K562 (cell line): ENCODE data around the gene TSC1. TPM values are rescaled to one million over a fixed set of nuclear protein-coding genes. Genes with fewer than 3 reads are reported as not detected.

Source experiments
- ARID1B ChIP-seq: fragments of 450-650 bp; IDR thresholded peaks from 2 replicates; pipeline ENCODE4 v1.6.1; 2016; ENCODE audit warnings: antibody characterized with exemption, mild to moderate bottlenecking, inconsistent platforms
- CHAMP1 ChIP-seq: fragments of 450-650 bp; IDR thresholded peaks from 2 replicates; pipeline ENCODE4 v1.6.1; 2016; ENCODE audit warnings: mild to moderate bottlenecking
- CREB3 ChIP-seq: fragments of 450-650 bp; conservative IDR thresholded peaks from 2 replicates; pipeline ENCODE4 v1.6.1; 2016; ENCODE audit warnings: missing genetic modification characterization, low read depth, mild to moderate bottlenecking, missing compliant biosample characterization, moderate library complexity
- FOXP1 ChIP-seq: sonication (generic); formaldehyde crosslinking; IDR thresholded peaks from 2 replicates; pipeline ENCODE4 v1.8.0; 2022; ENCODE audit warnings: mild to moderate bottlenecking, missing genetic modification reagents
- GABPB2 ChIP-seq: fragments of 250-450 bp; sonication (Bioruptor Pico); conservative IDR thresholded peaks from 2 replicates; pipeline ENCODE4 v1.5.1; 2021; ENCODE audit warnings: mild to moderate bottlenecking
- MBD2 ChIP-seq: sonication (generic); IDR thresholded peaks from 2 replicates; pipeline ENCODE4 v1.6.1; 2016; ENCODE audit warnings: low read depth, borderline replicate concordance
- MECOM ChIP-seq: fragments of 250-450 bp; sonication (Bioruptor Pico); IDR thresholded peaks from 2 replicates; pipeline ENCODE4 v1.8.0; 2022; ENCODE audit warnings: inconsistent platforms
- NFYB ChIP-seq: IDR thresholded peaks from 2 replicates; pipeline ENCODE4 v1.6.1; 2011; ENCODE audit warnings: mild to moderate bottlenecking, moderate library complexity; ENCODE audit not compliant: insufficient read length; ENCODE audit errors: extremely low read depth
- PCBP2 ChIP-seq: fragments of 200-400 bp; formaldehyde crosslinking; IDR thresholded peaks from 2 replicates; pipeline ENCODE4 v1.6.1; 2018; ENCODE audit warnings: low read length, low read depth, mild to moderate bottlenecking, moderate library complexity; ENCODE audit not compliant: poor library complexity, severe bottlenecking
- RBFOX2 ChIP-seq: fragments of 200-400 bp; formaldehyde crosslinking; IDR thresholded peaks from 2 replicates; pipeline ENCODE4 v1.6.1; 2017; ENCODE audit warnings: low read depth, mild to moderate bottlenecking, low read length, moderate library complexity
- RCOR1 ChIP-seq, 2 experiments: IDR thresholded peaks; 2 replicates each; pipeline ENCODE4 v1.6.1; 2012; ENCODE audit warnings: low read depth in 2 of 2, low read length in 2 of 2, borderline replicate concordance in 1 of 2, improper control_type of control experiment in 1 of 2
- RHOXF2B ChIP-seq: fragments of 250-450 bp; sonication (Bioruptor Pico); conservative IDR thresholded peaks from 2 replicates; pipeline ENCODE4 v1.5.1; 2021
- SIX5 ChIP-seq, 2 experiments: IDR thresholded peaks; 2 replicates each; pipeline ENCODE4 v1.6.1; 2011; ENCODE audit warnings: low read length in 2 of 2, borderline replicate concordance in 1 of 2, low read depth in 1 of 2, mild to moderate bottlenecking in 1 of 2, moderate library complexity in 1 of 2; ENCODE audit not compliant: insufficient read depth in 1 of 2
- SMAD4 ChIP-seq: fragments of 250-450 bp; sonication (Bioruptor Pico); conservative IDR thresholded peaks from 2 replicates; pipeline ENCODE4 v1.8.0; 2021; ENCODE audit warnings: inconsistent platforms, mild to moderate bottlenecking, moderate library complexity
- TCF7L2 ChIP-seq: fragments of 150-350 bp; IDR thresholded peaks from 2 replicates; pipeline ENCODE4 v1.6.1; 2016; ENCODE audit warnings: low read depth, mild to moderate bottlenecking, low read length, moderate library complexity
- ZFP1 ChIP-seq: fragments of 450-650 bp; formaldehyde crosslinking; IDR thresholded peaks from 2 replicates; pipeline ENCODE4 v1.4.0; 2020; ENCODE audit warnings: mild to moderate bottlenecking, mixed read lengths
- ZFP36 ChIP-seq: fragments of 150-350 bp; IDR thresholded peaks from 2 replicates; pipeline ENCODE4 v1.6.1; 2018; ENCODE audit warnings: low read length, low read depth; ENCODE audit not compliant: partially characterized antibody
- ZNF143 ChIP-seq: sonication (generic); formaldehyde crosslinking; IDR thresholded peaks from 2 replicates; pipeline ENCODE4 v1.9.0; 2022; ENCODE audit warnings: mild to moderate bottlenecking, missing genetic modification reagents
- ZNF24 ChIP-seq: fragments of 450-650 bp; IDR thresholded peaks from 2 replicates; pipeline ENCODE4 v1.6.1; 2016
- ZNF311 ChIP-seq: fragments of 250-450 bp; sonication (Bioruptor Pico); IDR thresholded peaks from 2 replicates; pipeline ENCODE4 v1.4.0; 2020; ENCODE audit warnings: mild to moderate bottlenecking, moderate library complexity
- ZNF75A ChIP-seq: fragments of 450-650 bp; formaldehyde crosslinking; IDR thresholded peaks from 2 replicates; pipeline ENCODE4 v1.4.0; 2020; ENCODE audit warnings: mild to moderate bottlenecking
- polyA plus RNA-seq, 8 experiments: library from polyadenylated mRNA; depleted of rRNA in 4 of 8; stranded (reverse) in 5 of 8; unstranded in 3 of 8; fragments of >200 nt; fragmentation: Nextera tagmentation in 2 of 8; fragmentation: Illumina TruSeq in 1 of 8; extraction: Ambion mirVana in 2 of 8; extraction: Trizol in 1 of 8; gene quantifications; 2 replicates each; pipeline versions ENCODE4 v1.2.1 to v1.2.3, GENCODE V29; 2011 to 2014; ENCODE audit warnings: inconsistent platforms in 1 of 8, missing spikeins in 1 of 8
- total RNA-seq, 7 experiments: library from RNA; depleted of rRNA in 6 of 7; stranded (reverse); fragments of >200 nt in 6 of 7; fragmentation: Illumina TruSeq in 2 of 7; extraction: Trizol in 2 of 7; gene quantifications; 2 replicates each; pipeline versions ENCODE4 v1.2.1 to v1.2.3, GENCODE V29; 2011 to 2021; ENCODE audit warnings: low replicate concordance in 1 of 7
- TF ChIP-seq, protein P1 (sequence below): fragments of 450-650 bp; formaldehyde crosslinking; IDR thresholded peaks from 2 replicates; pipeline ENCODE4 v1.4.0; 2022; ENCODE audit warnings: missing genetic modification characterization
- TF ChIP-seq, protein P2 (sequence below): sonication (generic); formaldehyde crosslinking; IDR thresholded peaks from 2 replicates; pipeline ENCODE4 v1.8.0; 2022; ENCODE audit warnings: missing genetic modification reagents, mild to moderate bottlenecking, moderate library complexity, borderline replicate concordance
- TF ChIP-seq, protein P3 (sequence below), 2 experiments: fragments of 250-450 bp in 1 of 2; fragments of 450-650 bp in 1 of 2; sonication (Bioruptor Pico) in 1 of 2; IDR thresholded peaks; 2 replicates each; pipeline versions ENCODE4 v1.6.1 to v1.8.0; 2016 to 2021; ENCODE audit warnings: mild to moderate bottlenecking in 2 of 2, moderate library complexity in 2 of 2, missing compliant biosample characterization in 1 of 2, missing genetic modification characterization in 1 of 2

TSC1 gene
- total and polyA plus RNA-seq, 9 of the 15 experiments (the other 6 are each of a cell fraction or from before 2014, with no cell fraction given) = 6.9 to 37.6 (median 18.6) TPM

- TF ChIP-seq CREB3 (no peak), PCBP2 (no peak), ZNF143 (CRISPR knock-in tag) (no peak), ZNF24 (peak; percentile 89; the same call in 1 of the 2 replicates), SIX5 (IDR thresholded peaks at IDR 0.05; ENCODE audit: borderline replicate concordance in 1 of 2, insufficient read depth in 1 of 2, low read depth in 1 of 2, low read length in 2 of 2) (no peak), MECOM (no peak), GABPB2 (CRISPR knock-in tag) (no peak), ZNF311 (CRISPR knock-in tag) (no peak), RBFOX2 (no peak), ZFP1 (CRISPR knock-in tag) (no peak), ZNF75A (CRISPR knock-in tag) (no peak), RHOXF2B (no peak), MBD2 (peak; percentile 72; the same call in 1 of the 2 replicates), RCOR1 (IDR thresholded peaks at IDR 0.05; ENCODE audit: borderline replicate concordance in 1 of 2, low read depth in 2 of 2, low read length in 2 of 2) (no peak), SMAD4 (CRISPR knock-in tag) (no peak), CHAMP1 (no peak), ARID1B (no peak), ZFP36 (no peak), FOXP1 (CRISPR knock-in tag) (no peak), TCF7L2 (no peak), NFYB (peak; percentile 91)
- TF ChIP-seq, protein P1, sequence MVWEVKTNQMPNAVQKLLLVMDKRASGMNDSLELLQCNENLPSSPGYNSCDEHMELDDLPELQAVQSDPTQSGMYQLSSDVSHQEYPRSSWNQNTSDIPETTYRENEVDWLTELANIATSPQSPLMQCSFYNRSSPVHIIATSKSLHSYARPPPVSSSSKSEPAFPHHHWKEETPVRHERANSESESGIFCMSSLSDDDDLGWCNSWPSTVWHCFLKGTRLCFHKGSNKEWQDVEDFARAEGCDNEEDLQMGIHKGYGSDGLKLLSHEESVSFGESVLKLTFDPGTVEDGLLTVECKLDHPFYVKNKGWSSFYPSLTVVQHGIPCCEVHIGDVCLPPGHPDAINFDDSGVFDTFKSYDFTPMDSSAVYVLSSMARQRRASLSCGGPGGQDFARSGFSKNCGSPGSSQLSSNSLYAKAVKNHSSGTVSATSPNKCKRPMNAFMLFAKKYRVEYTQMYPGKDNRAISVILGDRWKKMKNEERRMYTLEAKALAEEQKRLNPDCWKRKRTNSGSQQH = no peak
- TF ChIP-seq, protein P2, sequence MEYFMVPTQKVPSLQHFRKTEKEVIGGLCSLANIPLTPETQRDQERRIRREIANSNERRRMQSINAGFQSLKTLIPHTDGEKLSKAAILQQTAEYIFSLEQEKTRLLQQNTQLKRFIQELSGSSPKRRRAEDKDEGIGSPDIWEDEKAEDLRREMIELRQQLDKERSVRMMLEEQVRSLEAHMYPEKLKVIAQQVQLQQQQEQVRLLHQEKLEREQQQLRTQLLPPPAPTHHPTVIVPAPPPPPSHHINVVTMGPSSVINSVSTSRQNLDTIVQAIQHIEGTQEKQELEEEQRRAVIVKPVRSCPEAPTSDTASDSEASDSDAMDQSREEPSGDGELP (CRISPR knock-in tag) = no peak
- TF ChIP-seq, protein P3, sequence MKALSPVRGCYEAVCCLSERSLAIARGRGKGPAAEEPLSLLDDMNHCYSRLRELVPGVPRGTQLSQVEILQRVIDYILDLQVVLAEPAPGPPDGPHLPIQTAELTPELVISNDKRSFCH (CRISPR knock-in tag; IDR thresholded peaks at IDR 0.05) = no peak
- TF ChIP-seq, protein P3 (tag; IDR thresholded peaks at IDR 0.05) = no peak
These were observed 29.3 kb upstream of the TSC1 start (continued) for GRCh38 chr9:132973713-132974112.
